Smooth muscle cell (in vitro differentiated cells): Measurements from ENCODE around the gene MAN1C1. TPM values are rescaled to one million over a fixed set of nuclear protein-coding genes. Genes with fewer than 3 reads are reported as not detected.

Source experiments
- DNase-seq: peaks from one replicate; lab custom pipeline; 2025; ENCODE audit not compliant: unreplicated experiment; lab: John Stamatoyannopoulos, UW
- H2AFZ ChIP-seq: fragments of 200-600 bp; sonication (generic); 2 replicates; pipeline ENCODE4 v1.6.0; 2016; ENCODE audit warnings: antibody characterized with exemption, low read depth, mild to moderate bottlenecking
- H3F3A ChIP-seq: fragments of 200-600 bp; sonication (generic); 2 replicates; pipeline ENCODE4 v1.6.0; 2017; ENCODE audit warnings: antibody characterized with exemption, low read depth
- H3K27ac ChIP-seq: fragments of 200-600 bp; sonication (generic); 2 replicates; pipeline ENCODE4 v1.5.1; 2016; ENCODE audit warnings: low read depth, mild to moderate bottlenecking
- H3K27me3 ChIP-seq: fragments of 200-600 bp; sonication (generic); 2 replicates; pipeline ENCODE4 v1.6.1; 2016; ENCODE audit warnings: low read depth, mild to moderate bottlenecking
- H3K36me3 ChIP-seq: fragments of 200-600 bp; sonication (generic); 2 replicates; pipeline ENCODE4 v1.5.1; 2016; ENCODE audit warnings: low read depth
- H3K4me1 ChIP-seq: fragments of 200-600 bp; sonication (generic); 2 replicates; pipeline ENCODE4 v1.5.1; 2016; ENCODE audit warnings: low read depth
- H3K4me2 ChIP-seq: fragments of 200-600 bp; sonication (generic); 2 replicates; pipeline ENCODE4 v1.6.0; 2016; ENCODE audit warnings: mild to moderate bottlenecking
- H3K4me3 ChIP-seq: fragments of 200-600 bp; sonication (generic); 2 replicates; pipeline ENCODE4 v1.5.1; 2016; ENCODE audit warnings: mild to moderate bottlenecking
- H3K79me2 ChIP-seq: fragments of 200-600 bp; sonication (generic); 2 replicates; pipeline ENCODE4 v1.6.0; 2016; ENCODE audit warnings: low read depth, mild to moderate bottlenecking
- H3K9ac ChIP-seq: fragments of 200-600 bp; sonication (generic); 2 replicates; pipeline ENCODE4 v1.6.0; 2016; ENCODE audit warnings: low read depth
- H3K9me3 ChIP-seq: fragments of 200-600 bp; sonication (generic); replicated peaks from 2 replicates; pipeline ENCODE4 v1.5.1; 2016; ENCODE audit warnings: low read depth
- H4K20me1 ChIP-seq: fragments of 200-600 bp; sonication (generic); 2 replicates; pipeline ENCODE4 v1.6.0; 2016; ENCODE audit warnings: low read depth
- WGBS: methylation state at CpG from one replicate; pipeline ENCODE4 v1.1.7; 2016; ENCODE audit warnings: low lambda C conversion rate; 5-methylcytosine and 5-hydroxymethylcytosine counted together
- polyA plus RNA-seq: library from polyadenylated mRNA; unstranded; fragments of >200 nt; fragmentation: Nextera tagmentation; extraction: Ambion mirVana; gene quantifications from 2 replicates; pipeline ENCODE4 v1.2.1, GENCODE V29; 2016
- total RNA-seq: library from RNA; depleted of rRNA; stranded (reverse); fragments of >200 nt; gene quantifications from 2 replicates; pipeline ENCODE4 v1.2.3, GENCODE V29; 2014
- TF ChIP-seq, protein P1 (sequence below): fragments of 200-600 bp; sonication (generic); IDR thresholded peaks from 2 replicates; pipeline ENCODE4 v1.5.1; 2017; ENCODE audit warnings: borderline replicate concordance, mild to moderate bottlenecking, antibody characterized with exemption; ENCODE audit not compliant: insufficient read depth, poor library complexity, severe bottlenecking

Gene MAN1C1
- total and polyA plus RNA-seq, 2 experiments from 2014 or later: 4.4 to 10.5 TPM

DNA sequence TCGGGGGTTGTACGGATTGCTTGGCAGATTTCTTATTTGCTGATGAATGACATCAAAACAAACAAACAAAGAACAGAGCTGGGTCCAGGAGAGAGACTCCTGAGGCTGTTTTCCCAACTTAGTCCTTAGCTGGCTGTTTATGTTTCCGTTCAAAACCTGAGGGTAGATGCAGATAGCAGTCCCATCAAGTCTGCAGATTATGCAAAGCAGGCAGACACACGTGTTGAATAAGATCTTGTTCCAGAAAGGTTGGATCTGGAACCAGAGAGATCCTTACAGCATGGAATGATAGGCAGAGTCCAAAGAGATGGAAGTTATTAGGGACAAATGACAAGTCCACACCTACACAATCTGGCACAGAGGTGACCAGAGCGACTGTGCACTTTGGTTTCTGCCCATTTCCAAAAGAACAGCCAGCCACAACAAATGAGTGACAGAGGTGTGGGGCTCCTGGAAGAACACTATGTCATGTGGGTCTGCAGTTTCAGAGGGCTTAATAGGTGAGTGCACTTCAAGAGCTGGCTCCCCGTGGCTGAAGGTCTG lies 65.5 kb downstream of the MAN1C1 start:
- Histone ChIP-seq H3K27ac (no peak overlapping the region), H3F3A (no peaks in the 10 kb centered on the region), H3K27me3 (no peaks in the 10 kb centered on the region), H3K9me3 (no peaks in the 10 kb centered on the region), H2AFZ (no peak overlapping the region), H3K4me2 (no peak overlapping the region), H3K4me1 (no peaks in the 10 kb centered on the region), H3K9ac (no peak overlapping the region), H4K20me1 (no peaks in the 10 kb centered on the region), H3K36me3 (no peaks in the 10 kb centered on the region), H3K4me3 (no peak overlapping the region), H3K79me2 (no peaks in the 10 kb centered on the region)
- TF ChIP-seq, protein P1, sequence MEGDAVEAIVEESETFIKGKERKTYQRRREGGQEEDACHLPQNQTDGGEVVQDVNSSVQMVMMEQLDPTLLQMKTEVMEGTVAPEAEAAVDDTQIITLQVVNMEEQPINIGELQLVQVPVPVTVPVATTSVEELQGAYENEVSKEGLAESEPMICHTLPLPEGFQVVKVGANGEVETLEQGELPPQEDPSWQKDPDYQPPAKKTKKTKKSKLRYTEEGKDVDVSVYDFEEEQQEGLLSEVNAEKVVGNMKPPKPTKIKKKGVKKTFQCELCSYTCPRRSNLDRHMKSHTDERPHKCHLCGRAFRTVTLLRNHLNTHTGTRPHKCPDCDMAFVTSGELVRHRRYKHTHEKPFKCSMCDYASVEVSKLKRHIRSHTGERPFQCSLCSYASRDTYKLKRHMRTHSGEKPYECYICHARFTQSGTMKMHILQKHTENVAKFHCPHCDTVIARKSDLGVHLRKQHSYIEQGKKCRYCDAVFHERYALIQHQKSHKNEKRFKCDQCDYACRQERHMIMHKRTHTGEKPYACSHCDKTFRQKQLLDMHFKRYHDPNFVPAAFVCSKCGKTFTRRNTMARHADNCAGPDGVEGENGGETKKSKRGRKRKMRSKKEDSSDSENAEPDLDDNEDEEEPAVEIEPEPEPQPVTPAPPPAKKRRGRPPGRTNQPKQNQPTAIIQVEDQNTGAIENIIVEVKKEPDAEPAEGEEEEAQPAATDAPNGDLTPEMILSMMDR: no peak
- no peak for DNase-seq
- WGBS: 76% methylated on average over 6 of the region's 6 CpGs

DNA sequence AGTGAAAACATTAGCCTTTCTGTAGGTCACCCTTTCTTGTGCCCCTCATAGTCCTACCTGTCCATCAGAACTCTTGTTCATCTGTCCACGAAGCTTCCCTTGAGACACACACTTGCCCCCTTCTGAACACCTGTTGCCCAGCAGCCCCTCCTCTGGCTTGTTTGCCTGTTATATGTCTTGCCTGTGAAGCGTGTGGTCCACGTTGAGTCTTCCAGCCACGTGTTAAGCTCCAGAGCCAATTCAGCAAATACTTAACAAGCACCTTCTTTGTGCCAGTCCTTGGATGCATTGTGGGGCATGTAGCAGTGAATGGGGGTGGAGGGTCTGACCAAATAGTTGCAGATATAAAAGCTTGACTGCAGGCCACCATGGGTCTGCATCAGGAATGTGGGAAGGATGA lies 66.6 kb downstream of the MAN1C1 start:
- Histone ChIP-seq H3F3A (no peaks in the 10 kb centered on the region), H3K9ac (no peak overlapping the region), H4K20me1 (no peaks in the 10 kb centered on the region), H3K9me3 (no peaks in the 10 kb centered on the region), H3K79me2 (no peaks in the 10 kb centered on the region), H3K27me3 (no peaks in the 10 kb centered on the region), H3K27ac (no peak overlapping the region), H3K4me1 (no peaks in the 10 kb centered on the region), H3K36me3 (no peaks in the 10 kb centered on the region), H2AFZ (no peak overlapping the region), H3K4me3 (no peak overlapping the region), H3K4me2 (no peak overlapping the region)
- 88% methylated on average over 4 of the region's 4 CpGs for WGBS
- TF ChIP-seq, protein P1: no peak
- no peak for DNase-seq

DNA sequence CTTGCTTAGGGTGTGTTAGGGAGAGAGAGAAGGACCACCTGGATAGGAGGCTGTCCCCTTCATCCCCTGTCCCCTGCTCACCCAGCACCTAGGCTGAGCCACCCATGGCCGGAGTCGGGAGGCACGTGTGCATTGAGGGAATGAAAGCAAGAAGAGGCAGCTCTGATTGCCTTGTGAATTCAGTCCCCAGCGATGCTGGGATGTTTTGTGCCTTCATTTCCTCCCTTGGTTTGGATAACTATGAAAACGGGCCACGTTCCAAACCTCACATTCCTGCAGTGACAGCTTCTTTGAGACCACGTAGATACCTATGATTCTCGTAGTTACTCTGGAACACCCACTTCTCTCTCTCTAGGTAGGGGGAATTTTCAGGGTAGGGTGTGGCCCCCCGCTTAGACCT lies 67.1 kb downstream of the MAN1C1 start:
- 81% methylated on average over 9 of the region's 9 CpGs for WGBS
- Histone ChIP-seq H3K4me3 (no peak overlapping the region), H3K27ac (no peak overlapping the region), H3K36me3 (no peaks in the 10 kb centered on the region), H3K4me1 (no peaks in the 10 kb centered on the region), H3K9ac (no peak overlapping the region), H2AFZ (no peak overlapping the region), H3K27me3 (no peaks in the 10 kb centered on the region), H4K20me1 (no peaks in the 10 kb centered on the region), H3K79me2 (no peaks in the 10 kb centered on the region), H3K4me2 (no peak overlapping the region), H3F3A (no peaks in the 10 kb centered on the region), H3K9me3 (no peaks in the 10 kb centered on the region)
- TF ChIP-seq, protein P1: no peak
- no peak for DNase-seq
